IPS-NIHi11 (cell line): Measurements from ENCODE around the gene NRROS.
"Not testable (repeated sequence)": the region's sequence is repeated elsewhere in the genome, so short reads cannot be mapped to it uniquely, and the experiment has no call there.

Experiments
- DNase-seq: peaks from one replicate; pipeline ENCODE4 v3.0.0; 2012; ENCODE audit warnings: mixed read lengths, low spot score

NRROS gene

DNA sequence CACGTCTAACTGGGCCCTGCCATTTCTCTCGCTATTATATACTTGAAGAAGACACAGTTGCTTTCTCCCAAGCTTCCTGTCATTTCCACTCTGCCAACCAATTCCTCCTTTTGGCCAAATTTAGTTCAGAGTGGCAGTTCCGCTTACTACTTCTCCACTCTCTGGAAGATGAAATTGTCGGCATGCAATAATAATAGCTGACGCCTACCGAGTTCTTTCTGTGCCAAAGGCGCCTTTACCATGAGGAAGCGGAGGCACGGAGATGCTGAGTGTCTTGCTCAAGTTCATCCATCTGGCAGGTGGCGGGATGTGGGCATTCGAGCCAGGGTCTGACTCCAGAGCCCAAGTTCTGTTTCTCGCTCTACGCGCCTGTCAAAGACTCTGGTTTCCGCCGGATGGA is 14.6 kb upstream of the NRROS start:
- DNase-seq = no peak

DNA sequence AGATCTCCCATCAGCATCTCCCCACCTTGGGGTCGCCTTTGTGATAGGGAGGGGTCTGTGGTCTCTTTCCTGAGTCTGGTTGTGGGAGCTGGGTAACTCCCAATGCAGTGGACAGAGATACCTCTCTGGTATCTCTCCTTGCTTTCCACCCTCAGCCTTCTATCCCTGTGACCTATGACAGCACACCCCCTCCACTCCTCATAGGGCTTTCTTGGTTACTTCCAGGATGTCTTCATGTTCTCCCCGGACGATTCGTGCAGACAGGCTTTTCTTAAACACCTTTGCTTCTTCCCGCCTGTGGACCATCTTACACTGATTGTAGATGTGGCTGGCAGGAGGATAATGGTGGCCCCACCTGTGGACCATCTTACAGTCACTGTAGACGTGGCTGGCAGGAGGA is 14.2 kb upstream of the NRROS start:
- no peak for DNase-seq

DNA sequence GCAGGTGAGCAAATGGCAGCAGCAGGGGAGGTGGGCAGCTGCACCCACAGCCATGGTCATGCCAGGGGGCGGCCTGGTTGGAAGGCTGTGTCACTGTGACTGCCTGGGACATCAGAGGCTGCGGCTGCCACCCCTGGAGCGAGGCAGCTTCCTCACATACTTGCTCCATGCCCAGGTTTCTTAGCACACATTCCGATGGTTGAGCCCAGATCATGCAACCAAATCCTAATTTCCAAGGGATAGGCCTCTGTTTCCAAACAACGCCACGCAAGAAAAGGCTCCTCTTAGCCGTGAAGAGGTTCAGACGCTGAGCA is 11.6 kb upstream of the NRROS start:
- DNase-seq = no peak

DNA sequence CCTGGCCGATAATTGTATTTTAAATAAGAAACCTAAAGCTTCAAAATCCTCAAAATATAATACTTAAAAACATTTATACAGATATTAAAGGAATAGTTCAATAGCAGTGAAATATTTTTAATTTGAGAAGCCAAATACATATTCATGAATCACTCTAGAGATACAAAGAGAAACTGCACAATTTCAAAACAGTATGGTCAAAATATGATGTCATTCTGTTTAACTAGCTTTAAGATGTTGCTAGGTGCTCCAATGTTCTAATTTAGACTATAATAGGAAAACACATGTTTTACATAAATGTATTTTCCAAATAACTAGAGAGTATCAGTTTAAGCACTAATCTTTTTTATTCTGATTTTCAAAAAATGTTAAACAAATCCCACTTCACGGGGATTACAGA is 10.3 kb upstream of the NRROS start:
- DNase-seq = no peak

DNA sequence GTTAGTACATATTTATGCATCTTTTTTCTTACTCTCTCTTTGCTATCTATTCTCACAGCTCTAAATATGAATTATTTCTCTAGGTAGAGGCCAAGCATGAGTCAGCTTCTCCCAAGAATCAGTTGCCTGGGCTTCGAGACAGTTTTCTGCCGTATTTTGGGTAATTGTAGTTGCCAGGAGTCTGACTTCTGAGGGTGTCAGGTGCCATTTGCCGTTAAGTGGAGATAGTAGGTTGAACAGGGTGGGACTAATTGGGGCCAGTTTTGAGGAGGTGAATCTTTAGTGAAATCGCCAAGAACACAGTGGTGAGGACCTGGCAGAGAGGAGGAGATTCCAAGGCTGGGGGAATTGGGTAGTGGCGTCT is 7.8 kb upstream of the NRROS start:
- no peak for DNase-seq

DNA sequence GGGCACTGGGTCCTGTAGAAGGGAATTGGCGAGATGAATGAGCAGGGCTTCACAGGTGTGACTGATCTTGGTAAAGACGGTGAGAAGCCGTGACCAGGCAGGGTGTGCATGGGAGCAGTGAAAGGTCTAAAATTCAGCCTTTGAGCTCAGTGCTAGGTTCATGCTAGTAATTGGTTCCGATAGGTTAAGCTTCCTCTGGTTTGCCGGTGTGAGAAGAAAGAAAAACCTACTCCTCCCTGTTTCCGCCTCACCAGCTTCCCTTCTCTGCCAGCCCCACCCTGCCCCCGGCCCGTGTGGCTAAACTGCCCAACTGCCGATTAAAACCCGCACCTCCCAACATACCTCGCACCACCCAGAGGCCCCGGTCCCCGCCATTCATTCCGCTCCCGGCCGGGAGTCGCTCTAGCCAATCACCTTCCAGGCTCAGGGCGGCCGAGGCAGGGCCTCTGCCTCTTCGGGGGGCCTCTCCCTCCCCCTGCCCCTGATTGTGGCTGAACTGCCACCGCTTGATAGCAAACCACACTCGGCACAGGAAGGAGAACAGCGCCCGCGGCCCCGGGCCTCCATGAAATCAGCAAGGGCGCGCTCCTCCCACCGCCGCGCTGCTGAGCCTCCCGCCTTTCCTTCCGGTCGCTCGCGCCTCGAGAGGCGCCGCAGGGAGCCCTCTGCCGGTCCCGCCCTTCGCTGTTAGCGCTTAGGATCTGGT is 7.3 kb upstream of the NRROS start:
- peak; percentile 91 for DNase-seq

DNA sequence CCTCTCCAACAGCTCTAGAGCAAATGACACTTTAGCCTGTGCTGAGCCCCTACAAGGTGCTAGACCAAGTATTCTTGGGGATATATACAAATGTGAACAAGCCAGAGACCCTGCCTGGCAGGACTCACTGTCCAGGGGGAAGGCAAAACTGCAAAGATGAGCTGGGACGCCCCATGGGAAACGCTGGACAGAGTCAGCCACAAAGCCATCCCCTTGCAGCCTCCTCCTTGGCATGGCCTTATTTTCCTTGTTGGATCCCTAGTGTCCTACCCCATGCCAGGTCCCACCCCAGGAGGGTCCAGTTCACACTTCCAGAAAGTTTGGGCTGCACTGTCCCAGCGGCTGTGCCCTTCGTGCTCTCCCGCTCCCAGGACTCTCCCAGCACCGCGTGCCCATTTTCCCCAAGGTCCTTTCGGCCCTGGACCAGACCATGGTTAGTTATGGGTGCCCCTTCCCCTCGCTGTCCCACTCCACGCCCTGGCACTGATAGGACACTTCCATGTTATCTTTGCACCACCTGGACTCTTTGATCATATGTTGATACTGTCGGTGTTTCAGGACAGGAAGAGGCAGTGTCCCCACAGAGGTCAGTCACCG is 5.8 kb upstream of the NRROS start:
- DNase-seq = no peak

DNA sequence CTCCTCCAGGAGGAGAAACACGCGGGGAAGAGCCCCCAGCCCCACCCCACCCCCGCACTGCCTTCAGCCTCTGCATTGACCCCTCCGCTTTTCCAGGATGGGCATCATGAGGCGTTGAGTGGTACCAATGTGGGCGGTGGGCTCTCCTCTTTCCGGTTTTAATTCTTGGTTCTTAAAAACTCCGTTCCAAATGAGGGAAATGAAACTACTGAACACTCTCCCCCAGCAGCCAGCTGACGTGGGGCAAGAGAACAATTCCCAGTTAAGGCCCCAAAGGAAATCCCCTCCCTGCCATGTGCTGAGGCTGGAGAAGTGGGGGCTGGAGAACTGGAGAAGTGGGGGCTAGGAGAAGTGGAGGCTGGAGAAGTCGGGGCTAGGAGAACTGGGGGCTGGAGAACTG is 5.3 kb upstream of the NRROS start:
- DNase-seq = no peak

DNA sequence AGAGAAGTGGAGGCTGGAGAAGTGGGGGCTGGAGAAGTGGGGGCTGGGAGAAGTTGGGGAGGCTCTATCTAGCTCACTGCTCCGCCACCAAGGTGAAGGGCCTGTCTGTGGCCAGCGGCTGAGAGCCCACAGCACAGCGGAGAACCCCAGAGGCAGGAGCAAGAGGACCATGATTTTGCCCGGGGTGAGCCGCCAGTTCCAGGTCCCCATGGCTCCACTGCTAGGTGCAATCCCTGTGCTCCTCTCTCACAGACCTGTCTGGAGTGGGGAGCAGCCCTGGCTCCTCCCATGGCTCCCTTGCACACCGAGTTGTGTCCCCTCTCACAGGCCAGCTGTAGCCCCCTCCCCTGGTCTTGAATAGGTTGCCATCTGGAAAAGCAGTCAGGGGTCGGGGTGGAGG is 4.7 kb upstream of the NRROS start:
- DNase-seq = no peak

DNA sequence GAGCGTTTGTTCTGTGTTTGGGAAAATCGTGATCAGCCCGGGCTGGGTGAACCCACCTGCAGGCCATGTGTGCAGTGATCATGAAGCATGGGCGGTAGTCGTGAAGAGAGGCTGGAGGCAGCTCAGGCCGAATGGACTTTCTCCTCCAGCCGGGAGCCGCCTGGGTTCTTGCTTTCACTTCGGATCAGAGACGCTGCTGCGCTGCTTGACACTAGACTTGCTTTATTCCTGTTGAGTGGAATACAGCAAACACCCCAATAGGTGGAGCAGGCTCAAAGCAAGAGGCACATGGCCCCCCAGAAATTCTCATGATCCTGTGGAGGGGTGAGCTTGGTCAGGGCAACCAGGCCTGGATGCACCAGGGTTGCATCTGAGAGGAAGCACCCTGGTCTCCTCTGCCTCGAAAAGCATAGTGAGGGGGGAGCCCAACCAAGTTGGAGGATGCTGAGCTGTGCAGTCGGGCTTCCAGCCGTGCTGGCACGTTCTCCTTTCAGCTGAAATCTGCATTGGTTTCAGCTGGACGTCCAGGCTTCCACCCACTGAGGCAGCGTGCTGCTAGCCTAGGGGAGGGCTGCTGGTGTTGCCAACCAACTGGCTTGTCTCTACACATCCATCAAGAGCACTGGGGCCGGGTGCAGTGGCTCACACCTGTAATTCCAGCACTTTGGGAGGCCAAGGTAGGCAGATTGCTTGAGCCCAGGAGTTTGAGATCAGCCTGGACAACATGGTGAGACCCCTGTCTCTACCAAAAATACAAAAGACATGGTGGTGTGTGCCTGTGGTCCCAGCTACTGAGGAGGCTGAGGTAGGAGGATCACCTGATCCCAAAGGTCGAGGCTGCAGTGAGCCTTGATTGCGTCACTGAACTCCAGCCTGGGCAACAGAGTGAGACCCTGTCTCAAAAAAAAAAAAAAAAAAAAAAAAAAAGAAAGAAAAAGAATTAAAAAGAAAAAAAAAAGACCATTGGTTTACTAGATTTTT is 2.8 kb upstream of the NRROS start:
- DNase-seq = no peak

DNA sequence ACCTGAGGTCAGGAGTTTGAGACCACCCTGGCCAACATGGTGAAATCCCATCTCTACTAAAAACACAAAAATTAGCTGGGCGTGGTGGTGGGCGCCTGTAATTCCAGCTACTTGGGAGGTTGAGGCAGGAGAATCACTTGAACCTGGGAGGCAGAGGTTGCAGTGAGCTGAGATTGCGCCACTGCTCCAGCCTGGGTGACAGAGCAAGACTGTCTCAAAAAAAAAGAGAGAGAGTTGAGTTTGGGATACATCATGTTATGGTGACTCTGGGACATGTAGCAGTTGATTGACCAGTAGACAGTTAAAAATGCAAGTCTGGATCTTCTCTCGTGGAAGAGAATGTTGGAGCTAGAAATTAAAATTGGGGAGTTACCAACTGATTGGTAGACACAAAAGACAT is 1.6 kb upstream of the NRROS start:
- not testable (repeated sequence) for DNase-seq

DNA sequence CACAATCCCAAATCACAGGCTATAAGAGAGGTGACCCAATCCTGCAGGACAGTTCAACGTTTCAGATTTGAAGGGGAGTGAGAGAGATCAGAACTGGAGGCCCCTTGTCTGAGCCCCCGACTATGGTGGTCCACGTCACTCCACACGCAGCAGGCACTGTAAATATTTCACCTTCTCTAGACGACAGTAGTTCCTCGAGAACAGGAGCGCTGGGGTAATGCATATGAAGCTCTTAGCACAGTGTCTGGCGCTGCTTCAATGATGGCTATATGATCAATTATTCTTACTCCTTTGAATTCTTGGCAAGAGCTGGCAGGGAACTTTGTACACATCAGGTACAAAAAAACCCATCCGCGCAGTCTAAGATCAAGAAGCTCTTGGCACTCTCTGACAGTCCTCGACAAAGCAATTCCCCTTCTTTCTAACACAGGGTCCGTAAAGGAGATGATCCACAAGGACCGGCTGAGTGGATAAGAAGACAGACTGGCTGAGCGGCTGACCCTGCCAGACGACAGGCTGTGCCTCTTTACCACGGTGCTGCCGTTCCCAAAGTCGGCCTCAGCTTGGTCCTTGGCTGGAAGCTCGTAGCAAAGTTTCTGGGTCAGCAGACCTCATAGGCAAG is 522 bp upstream of the NRROS start:
- no peak for DNase-seq

DNA sequence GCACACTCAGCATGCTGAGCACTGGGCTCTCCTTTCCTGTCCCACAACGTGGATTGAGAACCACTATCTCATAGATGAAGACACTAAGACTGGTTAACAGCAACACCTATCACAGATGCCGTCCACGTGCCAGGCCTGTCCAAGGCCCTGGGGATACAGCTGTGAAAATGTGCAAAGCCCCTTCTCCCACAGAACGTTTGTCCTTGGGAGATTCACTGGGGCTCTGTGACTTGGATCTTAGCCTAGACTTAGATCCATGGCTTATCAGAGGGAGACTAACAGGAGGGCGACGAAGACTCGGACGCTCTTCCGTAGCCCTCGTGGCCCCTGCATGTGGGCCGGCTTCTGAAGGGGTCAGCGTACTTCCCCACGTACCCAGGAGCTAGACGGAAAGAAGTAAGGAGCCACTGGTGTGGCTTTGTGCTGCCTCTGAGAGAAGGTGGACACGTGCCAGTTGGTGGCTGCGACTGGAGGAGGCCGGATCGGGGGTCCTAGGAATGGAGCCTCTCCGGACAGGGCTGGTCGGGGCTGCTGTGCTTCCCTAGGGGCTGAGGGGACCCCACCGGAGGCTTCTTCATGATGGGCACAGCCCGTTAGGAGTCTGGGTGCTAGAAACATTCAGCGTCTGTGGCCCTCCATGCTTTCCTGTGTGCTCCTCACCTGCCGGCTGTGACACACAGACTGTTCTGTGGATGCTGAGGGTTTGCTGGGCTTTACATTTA is 964 bp downstream of the NRROS start:
- no peak for DNase-seq

DNA sequence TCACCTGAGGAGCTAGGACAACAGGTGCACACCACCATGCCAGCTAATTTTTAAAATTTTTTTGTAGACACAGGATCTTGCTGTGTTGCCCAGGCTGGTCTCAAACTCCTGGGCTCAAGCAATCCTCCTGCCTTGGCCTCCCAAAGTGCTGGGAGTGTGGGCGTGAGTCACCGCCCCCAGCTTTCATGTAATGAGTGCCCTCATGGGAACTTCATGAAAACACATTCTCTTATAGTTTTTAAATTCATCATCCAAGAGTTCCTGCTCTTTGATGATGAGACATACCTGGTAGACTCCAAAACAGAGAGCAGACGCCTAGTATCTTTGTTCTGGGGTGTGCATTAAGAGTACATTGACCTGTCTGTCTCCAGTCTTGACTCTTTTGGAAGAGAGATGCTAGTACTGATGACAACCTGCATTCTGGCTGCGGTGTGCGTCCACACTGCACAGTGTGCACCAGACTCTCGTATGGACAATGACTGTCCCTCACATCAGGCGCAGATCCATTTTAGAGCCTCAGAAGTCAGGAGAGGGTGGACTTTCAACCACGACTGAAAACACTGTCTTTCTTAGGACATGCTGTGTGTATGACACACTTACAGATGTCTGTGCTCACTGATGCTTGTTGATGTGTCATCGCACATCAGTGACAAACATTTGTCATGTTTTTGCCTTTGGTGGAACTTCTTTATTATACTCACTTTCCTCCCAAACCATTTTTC is 2.0 kb downstream of the NRROS start:
- no peak for DNase-seq

DNA sequence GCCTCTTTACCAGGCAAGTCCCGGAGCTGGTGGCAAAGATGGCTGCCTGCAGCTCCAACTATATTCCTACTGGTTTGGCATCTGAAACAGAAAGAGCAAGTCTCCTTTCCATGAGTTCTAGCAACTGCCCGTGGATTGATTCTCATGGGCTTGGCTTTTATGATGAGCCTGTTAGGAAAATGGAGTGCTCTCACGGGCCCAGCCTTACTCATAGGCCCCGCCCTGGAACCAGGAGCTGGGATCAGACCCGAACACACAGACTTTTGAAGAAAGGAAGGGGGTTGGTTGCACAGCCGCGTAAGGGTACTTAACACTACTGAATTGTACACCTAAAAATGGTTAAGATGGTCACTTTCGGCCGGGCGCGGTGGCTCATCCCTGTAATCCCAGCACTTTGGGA is 2.9 kb downstream of the NRROS start:
- DNase-seq = no peak

DNA sequence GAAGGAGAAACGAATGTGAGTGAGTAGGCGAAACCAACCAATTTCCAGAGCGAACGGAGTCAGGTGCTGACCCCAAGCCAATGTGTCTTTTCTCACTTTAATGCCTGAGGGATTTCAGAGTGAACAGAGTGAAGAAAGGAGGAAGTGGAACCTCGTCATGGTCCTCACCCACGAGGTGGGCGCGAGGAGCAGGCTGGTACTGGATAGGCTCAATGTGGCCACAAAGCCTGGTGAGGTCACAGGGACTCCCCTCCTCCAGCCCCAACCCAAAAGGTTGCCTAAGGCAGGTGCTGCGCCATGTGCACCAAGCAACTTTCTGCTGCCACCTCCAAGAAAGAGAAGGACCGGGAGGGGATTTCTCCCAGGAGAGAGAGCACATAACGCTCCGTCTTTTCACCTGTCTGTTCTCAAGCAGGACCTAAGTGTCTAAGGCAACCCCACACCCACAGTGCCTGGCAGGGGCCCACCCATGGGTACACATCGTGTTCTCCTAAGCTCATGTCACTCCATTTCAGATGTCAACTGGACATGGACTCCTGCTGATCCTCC is 3.8 kb downstream of the NRROS start:
- no peak for DNase-seq

DNA sequence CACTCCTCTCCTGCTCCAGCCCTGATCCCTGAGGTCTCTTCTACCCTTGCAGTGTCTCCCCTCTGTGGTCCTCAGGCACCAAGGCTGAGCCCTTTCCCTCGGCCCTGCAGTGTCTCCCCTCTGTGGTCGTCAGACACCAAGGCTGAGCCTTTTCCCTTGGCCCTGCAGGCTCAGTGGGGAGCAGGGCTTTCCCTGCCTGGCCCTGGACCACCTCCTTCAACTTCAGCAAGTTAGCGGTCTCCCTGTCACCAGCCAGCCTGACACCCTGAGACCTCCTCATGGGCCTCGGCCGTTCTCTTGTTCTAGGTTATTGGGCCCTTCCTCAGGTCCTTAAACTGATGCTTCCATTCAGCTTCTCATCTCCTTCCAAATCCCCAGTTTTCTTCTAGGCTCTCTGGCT is 4.3 kb downstream of the NRROS start:
- no peak for DNase-seq

DNA sequence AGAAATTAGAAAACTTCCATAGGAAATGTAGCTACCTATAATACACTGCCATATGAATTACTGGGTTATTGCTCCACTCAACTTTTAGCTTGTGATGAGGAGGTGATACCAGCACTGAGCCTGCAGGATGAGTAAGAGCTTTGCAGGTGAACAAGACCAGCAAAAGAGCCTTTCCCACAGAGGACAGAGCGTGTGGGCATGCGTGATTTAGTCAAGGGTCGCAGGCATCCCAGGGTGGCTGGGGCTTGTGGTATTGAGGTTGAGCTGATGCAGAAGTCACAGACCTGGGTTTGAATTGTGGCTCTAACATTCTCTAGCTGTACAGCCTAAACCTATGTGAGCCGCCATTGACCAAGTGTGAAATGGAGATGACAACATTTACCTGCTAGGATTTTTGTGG is 5.6 kb downstream of the NRROS start:
- no peak for DNase-seq

DNA sequence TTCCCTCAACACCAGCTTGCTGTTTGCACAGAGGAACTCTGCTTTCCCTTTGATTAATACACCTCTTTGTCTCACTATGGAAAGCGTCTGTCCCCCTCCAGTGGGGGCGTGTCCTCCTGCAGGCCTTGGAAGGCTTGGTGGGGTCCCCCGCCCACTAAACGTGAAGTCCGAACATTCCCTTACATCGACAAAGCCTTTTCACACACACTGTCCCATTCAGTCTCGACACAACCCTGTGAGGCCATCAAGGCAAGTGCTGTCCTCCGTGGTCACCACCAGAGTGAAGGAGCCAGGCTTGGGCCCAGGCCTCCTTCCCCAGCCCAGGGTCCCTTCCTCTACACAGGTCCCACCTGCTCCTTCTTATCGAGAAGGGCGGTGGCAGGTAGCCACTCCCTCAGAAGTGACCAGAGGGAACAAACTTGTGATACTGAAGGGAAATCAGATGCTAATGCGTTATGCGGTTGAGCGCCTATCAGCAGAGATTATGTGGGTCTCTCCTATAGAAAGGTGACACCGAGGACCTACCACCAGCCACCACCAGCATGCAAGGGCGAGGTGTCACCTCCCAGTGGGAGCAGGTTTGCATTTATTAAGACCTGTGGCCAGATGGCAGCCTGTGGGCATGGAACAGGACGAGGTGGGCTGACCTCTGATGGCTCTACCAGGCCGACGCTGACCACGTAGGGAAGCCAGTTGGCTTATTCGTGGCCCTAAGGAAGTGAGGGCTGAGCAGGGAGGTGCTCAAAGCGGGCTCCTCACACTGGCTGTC is 6.6 kb downstream of the NRROS start:
- no peak for DNase-seq

DNA sequence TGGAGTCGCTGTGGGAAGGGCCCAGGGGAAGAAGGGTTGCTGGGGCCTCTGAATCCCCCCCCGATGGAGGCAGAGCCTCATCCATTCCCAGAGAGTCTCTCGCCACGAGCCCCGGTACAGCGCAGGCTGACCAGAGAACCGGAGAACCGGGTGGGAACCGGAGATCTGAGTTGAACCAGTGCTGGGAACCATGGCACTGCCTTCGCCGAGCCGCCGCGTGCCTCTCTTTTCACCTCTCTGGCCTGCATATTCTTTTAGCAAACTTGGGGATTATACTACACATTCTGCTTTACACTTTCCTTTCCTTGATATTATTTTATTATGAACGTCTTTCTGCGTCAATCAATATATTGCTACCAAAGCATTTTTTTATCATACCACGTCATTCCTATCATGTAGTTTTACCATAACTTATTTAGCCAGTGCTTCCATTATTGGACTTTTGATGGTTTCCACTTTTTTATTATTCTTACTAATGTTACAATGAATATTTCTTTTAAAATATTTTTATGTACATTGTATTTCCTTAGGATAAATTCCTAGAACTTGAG is 7.2 kb downstream of the NRROS start:
- DNase-seq = no peak
